Ureter (tissue), 1 donor: ENCODE results near the gene OR51B6. TPM values are rescaled to one million over a fixed set of nuclear protein-coding genes. Genes with fewer than 3 reads are reported as not detected.
"Not testable (repeated sequence)": the region's sequence is repeated elsewhere in the genome, so short reads cannot be mapped to it uniquely, and the experiment has no call there.

Source experiments
- DNase-seq: peaks from one replicate; pipeline ENCODE4 v3.0.0-alpha.2; 2020; ENCODE audit warnings: low spot score
- total RNA-seq: library from RNA; stranded (reverse); gene quantifications from one replicate; pipeline ENCODE4 v1.2.4, GENCODE V29; 2023
- donor health status: DM: yes; HTN: yes; CAD: no.

Gene OR51B6
- total RNA-seq, 1 donor from 2014 or later = not detected

DNA sequence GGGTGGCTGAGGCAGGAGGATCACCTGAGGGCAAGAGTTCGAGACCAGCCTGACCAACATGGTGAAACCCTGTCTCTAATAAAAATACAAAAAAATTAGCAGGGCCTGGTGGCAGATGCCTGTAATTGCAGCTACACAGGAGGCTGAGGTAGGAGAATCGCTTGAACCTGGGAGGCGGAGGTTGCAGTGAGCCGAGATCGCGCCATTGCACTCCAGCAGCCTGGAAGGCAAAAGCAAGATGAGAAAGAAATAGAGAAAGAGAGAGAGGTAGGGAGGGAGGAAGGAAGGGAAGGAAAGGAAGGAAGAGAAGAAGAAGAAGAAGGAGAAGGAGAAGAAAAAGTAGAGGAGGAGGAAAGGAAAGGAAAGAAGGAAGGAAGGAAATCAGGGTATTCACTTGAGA is 15.1 kb downstream of the OR51B6 start:
- not testable (repeated sequence) for DNase-seq

DNA sequence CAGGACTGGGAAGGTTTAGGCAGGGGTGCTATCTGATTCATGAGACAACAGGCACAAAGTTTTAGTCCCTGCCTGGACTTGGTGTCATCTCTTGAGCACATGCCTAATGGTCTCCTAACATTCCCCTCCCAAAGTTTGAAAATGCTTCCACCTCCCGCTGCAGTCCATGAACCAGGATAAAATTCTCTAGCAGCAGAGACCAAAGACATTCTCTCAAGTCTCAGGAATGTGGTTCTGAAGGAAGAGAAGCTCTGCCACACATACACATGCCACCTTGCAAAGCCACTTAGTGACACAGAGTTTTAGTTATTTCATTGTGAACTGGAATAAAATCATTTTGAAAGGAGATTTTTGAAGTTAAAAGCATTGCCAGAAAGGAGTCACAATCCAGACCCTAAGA is 15.5 kb downstream of the OR51B6 start:
- no peak for DNase-seq

DNA sequence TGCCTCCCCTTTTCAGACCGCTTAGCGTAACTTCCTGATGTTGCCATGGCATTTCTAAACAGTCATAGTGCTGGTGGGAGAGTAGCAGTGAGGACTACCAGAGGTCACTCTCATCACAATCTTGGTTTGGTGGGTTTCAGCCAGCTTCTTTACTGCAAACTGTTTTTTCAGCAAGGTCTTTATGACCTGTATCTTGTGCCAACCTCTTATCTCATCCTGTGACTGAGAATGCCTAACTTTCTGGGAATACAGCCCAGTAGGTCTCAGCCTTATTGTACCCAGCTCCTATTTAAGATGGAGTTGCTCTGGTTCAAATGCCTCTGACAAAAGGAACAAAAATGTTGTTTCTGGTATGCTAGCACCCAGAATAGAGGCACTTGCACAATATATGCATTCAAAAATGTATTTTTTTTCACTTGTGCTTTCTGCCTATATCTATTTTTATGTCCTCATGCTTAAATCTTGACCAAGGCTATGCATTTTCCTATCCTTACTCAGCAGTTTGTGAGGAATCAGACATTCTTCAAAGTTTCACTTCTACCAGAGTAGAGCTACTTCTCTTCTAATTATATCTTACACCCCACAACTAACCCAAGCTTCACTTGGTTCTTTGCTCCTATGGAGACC is 16.3 kb downstream of the OR51B6 start:
- no peak for DNase-seq

DNA sequence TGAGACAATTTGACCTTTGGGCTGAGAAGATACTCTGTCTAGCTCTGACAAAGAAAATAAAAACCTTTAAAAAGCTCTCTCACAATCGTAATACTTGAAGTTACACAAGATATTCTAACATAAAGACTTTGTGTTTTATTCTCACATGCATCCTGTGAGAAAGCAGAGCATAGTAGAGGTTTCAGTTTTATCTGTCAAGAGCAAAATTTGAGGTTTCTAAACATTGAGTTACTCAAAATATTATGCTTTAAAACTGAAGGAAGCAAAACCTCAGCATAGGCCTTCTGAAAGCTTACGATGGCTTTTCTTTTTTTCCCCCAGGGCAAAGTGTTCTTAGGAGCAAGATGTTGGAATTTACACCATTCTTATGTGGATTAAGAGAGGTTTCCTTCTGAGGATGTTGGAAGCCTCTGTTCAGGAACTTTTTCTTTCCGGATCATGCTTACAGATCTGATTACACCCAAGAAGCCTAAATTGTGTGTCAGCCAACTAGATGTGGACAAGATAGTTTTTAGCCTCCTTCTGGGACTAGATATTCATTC is 17.3 kb downstream of the OR51B6 start:
- DNase-seq = no peak

DNA sequence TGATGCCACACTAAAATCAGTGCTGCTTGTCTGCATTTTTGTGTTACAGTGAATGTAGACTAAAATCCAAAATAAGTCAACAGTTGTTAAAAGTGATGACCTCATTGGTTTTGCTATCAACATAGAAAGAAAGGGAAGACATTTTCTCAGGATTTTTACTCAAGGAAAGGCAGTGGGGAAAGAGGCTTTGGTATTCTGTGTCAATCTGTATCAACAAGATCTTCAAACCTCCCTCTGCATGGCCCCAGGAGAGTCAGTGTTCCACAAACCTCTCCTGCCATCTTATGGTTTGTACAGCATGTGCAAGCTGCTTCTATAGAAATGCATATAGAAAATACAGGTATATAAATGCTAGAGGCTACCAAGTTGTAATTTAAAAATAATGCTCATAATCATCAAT is 18.5 kb downstream of the OR51B6 start:
- DNase-seq = no peak

DNA sequence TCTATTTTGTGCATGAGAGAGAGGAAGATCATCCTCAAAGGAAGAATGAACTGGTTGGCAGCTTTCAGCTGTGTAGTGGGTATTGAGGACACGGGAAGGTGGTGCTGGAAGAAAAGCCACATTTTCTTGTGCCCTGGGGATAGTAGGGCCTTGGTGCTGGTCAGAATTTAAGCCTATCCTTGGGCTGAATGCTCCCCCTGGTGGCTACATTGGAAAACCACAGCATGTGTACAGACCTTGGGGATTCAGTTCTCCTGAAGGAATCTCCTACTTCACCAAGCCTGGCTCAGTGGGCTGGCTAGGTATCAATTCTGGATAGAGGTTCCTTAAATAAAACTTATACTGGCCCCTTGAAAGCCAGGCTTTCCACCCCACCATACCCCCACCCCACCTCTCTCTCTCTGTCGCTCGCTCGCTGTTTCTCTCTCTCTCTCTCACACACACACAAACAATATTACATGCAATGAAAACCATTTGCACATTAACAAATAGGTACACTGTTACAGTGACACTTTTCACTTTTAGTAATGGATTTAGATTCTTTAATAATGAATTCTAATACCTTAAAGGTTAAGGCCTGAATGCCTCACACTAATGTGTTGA is 29.5 kb downstream of the OR51B6 start:
- DNase-seq = no peak

DNA sequence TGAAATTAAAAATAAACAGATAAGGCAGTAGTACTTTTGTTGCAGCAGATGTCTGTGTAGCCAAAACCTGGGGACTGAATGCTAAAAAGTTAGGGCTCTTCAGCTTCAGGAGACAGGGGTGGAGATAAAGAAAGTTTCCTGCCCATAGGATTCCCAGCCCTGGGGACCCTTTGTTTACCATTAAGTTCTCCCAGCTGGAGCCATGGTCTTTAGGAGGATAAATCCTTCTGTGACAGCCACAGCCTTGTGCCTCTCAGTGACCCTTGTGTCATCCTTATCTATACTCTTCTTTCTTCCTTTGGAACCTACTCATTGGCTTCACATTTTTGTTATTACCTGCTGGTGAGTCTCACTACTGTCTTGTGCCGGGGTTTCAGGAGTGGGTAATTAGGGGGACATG is 32.3 kb downstream of the OR51B6 start, which contains the start of gene OR51M1:
Gene OR51M1, plus strand, starts transcription at position 237 of the 400 bp plus-strand sequence. CDS start 5,587 bp downstream, outside the sequence.
- DNase-seq = no peak

DNA sequence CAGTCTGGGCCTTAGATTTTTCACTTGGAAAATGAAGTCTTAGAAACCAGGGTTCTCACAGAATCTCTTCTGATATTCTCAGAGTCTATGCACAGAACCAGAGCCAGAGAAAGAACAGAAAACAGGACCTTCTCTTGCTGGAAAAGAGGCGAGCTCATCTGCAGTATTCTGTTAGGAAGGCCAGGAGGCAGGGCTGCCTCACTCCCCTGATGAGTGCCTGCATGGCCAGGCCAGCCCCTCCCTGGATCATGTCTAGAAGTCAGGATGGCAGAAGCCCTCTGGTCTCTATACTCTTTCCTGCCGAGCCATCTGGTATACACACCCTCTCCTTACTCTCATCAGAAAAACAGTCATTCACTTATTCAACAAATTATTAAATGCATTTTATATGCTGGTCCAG is 33.0 kb downstream of the OR51B6 start:
- DNase-seq = no peak

DNA sequence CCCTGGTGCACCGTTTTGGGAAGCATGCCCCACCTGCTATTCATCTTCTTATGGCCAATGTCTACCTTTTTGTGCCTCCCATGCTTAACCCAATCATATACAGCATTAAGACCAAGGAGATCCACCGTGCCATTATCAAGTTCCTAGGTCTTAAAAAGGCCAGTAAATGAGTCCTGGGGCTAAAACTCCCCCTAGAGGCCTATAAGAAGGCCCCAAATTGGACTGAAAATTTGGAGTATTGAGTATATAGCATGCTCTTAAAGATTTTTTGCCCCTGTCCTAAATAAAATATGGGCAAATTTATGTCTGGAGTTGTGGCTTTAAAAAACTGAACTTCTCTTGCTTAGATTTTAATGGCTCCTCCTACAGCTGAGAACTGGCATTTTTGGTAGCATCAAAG is 38.9 kb downstream of the OR51B6 start:
- no peak for DNase-seq

DNA sequence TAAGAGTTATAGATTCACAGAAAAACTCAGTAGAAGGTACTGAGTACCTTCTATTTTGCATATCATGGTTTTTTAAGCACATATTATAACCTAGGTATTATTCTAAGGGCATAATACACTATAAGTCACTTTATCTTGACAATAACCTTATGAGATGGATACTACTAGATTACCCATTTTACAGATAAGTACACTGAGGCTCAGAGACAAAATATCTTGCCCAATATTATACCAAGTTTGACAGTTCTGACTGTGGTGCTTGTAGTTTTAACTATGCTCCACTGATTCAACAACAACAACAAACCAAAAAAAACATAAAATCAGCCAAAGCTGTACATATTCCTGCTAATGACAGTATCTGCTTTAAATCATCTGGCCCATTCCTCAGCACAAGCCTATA is 42.8 kb downstream of the OR51B6 start:
- no peak for DNase-seq

DNA sequence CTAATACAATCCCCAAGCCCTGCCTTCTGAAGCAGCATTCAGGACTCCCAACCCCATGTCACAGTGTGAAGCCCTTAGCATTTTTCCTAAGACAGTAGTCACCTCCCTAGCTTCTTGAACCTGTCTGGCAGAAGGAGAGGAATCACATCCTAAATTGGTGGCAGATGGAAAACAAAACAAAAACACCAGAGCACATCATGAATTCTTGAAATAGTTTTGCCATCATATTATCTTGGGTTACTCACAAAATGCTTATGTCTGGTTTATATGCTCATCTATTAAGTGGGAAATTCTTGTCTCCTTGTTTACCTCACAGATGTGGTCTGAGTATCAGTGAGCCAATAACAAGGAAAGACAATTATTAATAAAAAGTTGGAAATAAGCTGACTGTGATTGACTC is 47.6 kb downstream of the OR51B6 start:
- DNase-seq = no peak

Other genes starting within 250 kb of the OR51B6 start
- not detected for gene OR52A5, start 213.2 kb upstream of the OR51B6 start, total RNA-seq
- not detected for gene OR52A1, start 196.8 kb upstream of the OR51B6 start, total RNA-seq
- not detected for gene OR51V1, start 150.8 kb upstream of the OR51B6 start, total RNA-seq
- 144 TPM for gene HBB, start 124.4 kb upstream of the OR51B6 start, total RNA-seq
- 0.75 TPM for gene HBD, start 117.0 kb upstream of the OR51B6 start, total RNA-seq
- gene HBG1, start 101.7 kb upstream of the OR51B6 start, total RNA-seq = not detected
- not detected for gene HBG2, start 96.7 kb upstream of the OR51B6 start, total RNA-seq
- not detected for gene HBE1, start 81.6 kb upstream of the OR51B6 start, total RNA-seq
- 0.42 TPM for gene OR51B4, start 49.6 kb upstream of the OR51B6 start, total RNA-seq
- gene OR51B2, start 27.2 kb upstream of the OR51B6 start, total RNA-seq = not detected
- gene OR51B5, start 8.0 kb upstream of the OR51B6 start, total RNA-seq = 0.99 TPM
- not detected for gene OR51M1, start 32.3 kb downstream of the OR51B6 start, total RNA-seq
- not detected for gene OR51Q1, start 70.6 kb downstream of the OR51B6 start, total RNA-seq
- 0.70 TPM for gene OR51I1, start 90.0 kb downstream of the OR51B6 start, total RNA-seq
- not detected for gene OR51I2, start 97.8 kb downstream of the OR51B6 start, total RNA-seq
- gene OR52D1, start 137.2 kb downstream of the OR51B6 start, total RNA-seq = not detected
- 0.70 TPM for gene UBQLN3, start 158.4 kb downstream of the OR51B6 start, total RNA-seq
- gene UBQLNL, start 165.2 kb downstream of the OR51B6 start, total RNA-seq = 1.4 TPM
- 0.73 TPM for gene OR52H1, start 197.0 kb downstream of the OR51B6 start, total RNA-seq
- gene OR52B6, start 229.4 kb downstream of the OR51B6 start, total RNA-seq = not detected
- gene TRIM6, start 245.1 kb downstream of the OR51B6 start, total RNA-seq = 13.5 TPM